B cell (primary cell): ENCODE results near the gene FHDC1. TPM values are rescaled to one million over a fixed set of nuclear protein-coding genes. Genes with fewer than 3 reads are reported as not detected.

Experiments used
- ATAC-seq: fragments of 200-7000 bp; cut with Tn5 transposase; one replicate; pipeline ENCODE4 v1.10.0; 2021; ENCODE audit warnings: low read depth, mild to moderate bottlenecking, moderate number of reproducible peaks, moderate library complexity
- CTCF ChIA-PET: fragments of 350-600 bp; sonication (Branson Sonifier 250); formaldehyde crosslinking; loops from one replicate; lab custom pipeline; 2021; ENCODE audit warnings: antibody characterized with exemption, inconsistent platforms; lab: Charles Lee
- POLR2A ChIA-PET: fragments of 350-600 bp; sonication (Branson Sonifier 250); formaldehyde crosslinking; loops from one replicate; lab custom pipeline; 2021; ENCODE audit warnings: antibody characterized with exemption; lab: Charles Lee
- DNase-seq: peaks from one replicate; pipeline ENCODE4 v3.0.0; 2013
- H2AFZ ChIP-seq: 2 replicates; pipeline ENCODE4 v1.6.1; 2012; ENCODE audit warnings: mild to moderate bottlenecking, low read depth, low read length; ENCODE audit not compliant: insufficient read depth, poor library complexity, severe bottlenecking
- H3K27ac ChIP-seq, 2 donors: 1 replicate in 1 of 2; 2 replicates in 1 of 2; pipeline ENCODE4 v1.5.1; 2012 to 2013; ENCODE audit warnings: low read length in 2 of 2, mild to moderate bottlenecking in 2 of 2, moderate library complexity in 1 of 2
- H3K27me3 ChIP-seq, 4 experiments: fragments of 200-600 bp in 1 of 4; sonication (generic) in 1 of 4; replicated peaks in 1 of 4; 1 replicate in 2 of 4; 2 replicates in 2 of 4; pipeline versions ENCODE4 v1.6.1 to v1.7.0; 2013 to 2016; ENCODE audit warnings: low read length in 3 of 4, mild to moderate bottlenecking in 2 of 4, mixed read lengths in 1 of 4, moderate library complexity in 1 of 4; ENCODE audit not compliant: insufficient read depth in 4 of 4, control insufficient read depth in 3 of 4; ENCODE audit errors: control extremely low read depth in 1 of 4
- H3K36me3 ChIP-seq, 2 experiments: replicated peaks in 1 of 2; 1 replicate in 1 of 2; 2 replicates in 1 of 2; pipeline versions ENCODE4 v1.6.1 to v1.7.1; 2013; ENCODE audit warnings: low read length in 1 of 2; ENCODE audit not compliant: insufficient read depth in 2 of 2, control insufficient read depth in 1 of 2; ENCODE audit errors: control extremely low read depth in 1 of 2, extremely low read depth in 1 of 2
- H3K4me1 ChIP-seq, 2 donors: fragments of 200-600 bp in 1 of 2; sonication (generic) in 1 of 2; 1 replicate in 1 of 2; 2 replicates in 1 of 2; pipeline versions ENCODE4 v1.5.1 to v1.6.1; 2013 to 2017; ENCODE audit warnings: low read length in 2 of 2; ENCODE audit not compliant: control insufficient read depth in 2 of 2, insufficient read depth in 2 of 2
- H3K4me2 ChIP-seq: replicated peaks from 2 replicates; pipeline ENCODE3; 2012; ENCODE audit warnings: mild to moderate bottlenecking, low read depth, low read length; ENCODE audit not compliant: poor library complexity, severe bottlenecking
- H3K4me3 ChIP-seq, 5 experiments: fragments of 200-600 bp in 1 of 5; sonication (generic) in 1 of 5; 1 replicate in 3 of 5; 2 replicates in 2 of 5; pipeline versions ENCODE4 v1.5.1 to v1.7.0; 2011 to 2016; ENCODE audit warnings: low read length in 4 of 5, mild to moderate bottlenecking in 4 of 5, low read depth in 2 of 5, control low read depth in 1 of 5, moderate library complexity in 1 of 5; ENCODE audit not compliant: insufficient read depth in 1 of 5; ENCODE audit errors: control extremely low read depth in 1 of 5, extremely low read depth in 1 of 5
- H3K79me2 ChIP-seq: fragments of 200-600 bp; sonication (generic); one replicate; pipeline ENCODE4 v1.6.0; 2016; ENCODE audit warnings: low read length; ENCODE audit not compliant: control insufficient read depth, insufficient read depth
- H3K9ac ChIP-seq: fragments of 200-600 bp; sonication (generic); 2 replicates; pipeline ENCODE4 v1.6.1; 2017; ENCODE audit warnings: mild to moderate bottlenecking, low read length, moderate library complexity
- H3K9me3 ChIP-seq, 3 donors: one replicate each; pipeline versions ENCODE4 v1.6.1 to v1.7.1; 2013; ENCODE audit warnings: low read length in 2 of 3; ENCODE audit not compliant: control insufficient read depth in 2 of 3, insufficient read depth in 1 of 3; ENCODE audit errors: control extremely low read depth in 1 of 3
- H4K20me1 ChIP-seq: 2 replicates; pipeline ENCODE4 v1.6.0; 2012; ENCODE audit warnings: mild to moderate bottlenecking, low read length; ENCODE audit not compliant: insufficient read depth, control insufficient read depth, poor library complexity, severe bottlenecking
- H3K27ac Mint-ChIP-seq: one replicate; pipeline ENCODE4 v1.8.0; 2021; ENCODE audit warnings: mixed read lengths
- H3K27me3 Mint-ChIP-seq: one replicate; pipeline ENCODE4 v1.8.0; 2021; ENCODE audit warnings: mixed read lengths
- H3K4me1 Mint-ChIP-seq: one replicate; pipeline ENCODE4 v1.8.0; 2021; ENCODE audit warnings: mixed read lengths
- H3K4me3 Mint-ChIP-seq: one replicate; pipeline ENCODE4 v1.8.0; 2021; ENCODE audit warnings: mixed read lengths
- H3K9me3 Mint-ChIP-seq: one replicate; pipeline ENCODE4 v1.8.0; 2022; ENCODE audit warnings: mixed read lengths; ENCODE audit not compliant: insufficient read depth
- EZH2 ChIP-seq: IDR thresholded peaks from 2 replicates; pipeline ENCODE4 v1.6.1; 2012; ENCODE audit warnings: borderline replicate concordance, low read depth, mild to moderate bottlenecking, moderate library complexity, low read length; ENCODE audit not compliant: insufficient read depth, poor library complexity, severe bottlenecking
- WGBS: methylation state at CpG from one replicate; pipeline ENCODE4 v1.1.5; 2013; ENCODE audit warnings: missing lambda C conversion rate; ENCODE audit not compliant: insufficient coverage; 5-methylcytosine and 5-hydroxymethylcytosine counted together
- intact Hi-C: fragments of 100-400 bp; cut with micrococcal nuclease; formaldehyde crosslinking; loops from one replicate; pipeline ENCODE4 v1.10.0; 2022
- polyA plus RNA-seq: library from polyadenylated mRNA; depleted of rRNA; stranded (reverse); fragments of >200 nt; gene quantifications from 2 replicates; pipeline ENCODE4 v1.2.3, GENCODE V29; 2012
- total RNA-seq, 2 donors: library from RNA; stranded (reverse); fragments of 120-200 nt in 1 of 2; gene quantifications; 1 replicate in 1 of 2; 2 replicates in 1 of 2; pipeline versions ENCODE4 v1.2.3 to v1.2.4, GENCODE V29; 2013 to 2022
- TF ChIP-seq, protein P1 (sequence below): fragments of 200-600 bp; IDR thresholded peaks from one replicate; pipeline ENCODE4 v1.8.0; 2022; ENCODE audit warnings: antibody characterized with exemption, mild to moderate bottlenecking

Gene FHDC1
- total and polyA plus RNA-seq, 2 donors (not counting 1 experiment from before 2014, with no cell fraction given) = 0.13 to 0.57 TPM

DNA sequence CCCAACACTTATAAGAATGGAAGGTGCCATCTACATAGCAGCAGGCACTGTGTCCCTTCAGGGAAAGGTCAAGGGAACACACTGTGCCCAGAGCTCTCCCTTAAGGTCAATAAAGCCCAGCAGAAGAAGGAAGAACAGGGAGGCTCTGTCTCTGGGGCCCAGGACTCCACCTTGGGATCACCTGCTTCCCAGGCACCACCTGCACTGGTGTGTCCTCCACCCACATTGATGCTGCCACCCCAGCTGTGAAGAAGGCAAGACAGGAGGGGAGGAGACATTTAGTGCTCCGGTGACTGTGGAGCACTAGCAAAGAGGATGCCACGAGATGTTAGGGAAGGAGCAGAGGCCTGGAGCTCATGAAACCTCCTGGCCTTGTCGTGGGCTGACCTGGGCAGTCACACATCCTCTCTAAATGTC lies 53.4 kb downstream of the FHDC1 start:
- H3K4me1 ChIP-seq = no peaks in the 10 kb centered on the region
- H3K9me3 ChIP-seq = no peaks in the 10 kb centered on the region
- Mint-ChIP-seq H3K4me3 (no peak overlapping the region), H3K27ac (no peak overlapping the region), H3K4me1 (peaks cover 3% of the 10 kb centered on the region), H3K9me3 (no peaks in the 10 kb centered on the region), H3K27me3 (peaks cover 5% of the 10 kb centered on the region)
- no peak overlapping the region for H3K27ac ChIP-seq
- no peak for TF ChIP-seq EZH2
- TF ChIP-seq, protein P1, sequence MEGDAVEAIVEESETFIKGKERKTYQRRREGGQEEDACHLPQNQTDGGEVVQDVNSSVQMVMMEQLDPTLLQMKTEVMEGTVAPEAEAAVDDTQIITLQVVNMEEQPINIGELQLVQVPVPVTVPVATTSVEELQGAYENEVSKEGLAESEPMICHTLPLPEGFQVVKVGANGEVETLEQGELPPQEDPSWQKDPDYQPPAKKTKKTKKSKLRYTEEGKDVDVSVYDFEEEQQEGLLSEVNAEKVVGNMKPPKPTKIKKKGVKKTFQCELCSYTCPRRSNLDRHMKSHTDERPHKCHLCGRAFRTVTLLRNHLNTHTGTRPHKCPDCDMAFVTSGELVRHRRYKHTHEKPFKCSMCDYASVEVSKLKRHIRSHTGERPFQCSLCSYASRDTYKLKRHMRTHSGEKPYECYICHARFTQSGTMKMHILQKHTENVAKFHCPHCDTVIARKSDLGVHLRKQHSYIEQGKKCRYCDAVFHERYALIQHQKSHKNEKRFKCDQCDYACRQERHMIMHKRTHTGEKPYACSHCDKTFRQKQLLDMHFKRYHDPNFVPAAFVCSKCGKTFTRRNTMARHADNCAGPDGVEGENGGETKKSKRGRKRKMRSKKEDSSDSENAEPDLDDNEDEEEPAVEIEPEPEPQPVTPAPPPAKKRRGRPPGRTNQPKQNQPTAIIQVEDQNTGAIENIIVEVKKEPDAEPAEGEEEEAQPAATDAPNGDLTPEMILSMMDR = no peak
- POLR2A ChIA-PET = no interaction called here
- H3K4me3 ChIP-seq = no peak overlapping the region
- H4K20me1 ChIP-seq = no peaks in the 10 kb centered on the region
- intact Hi-C loops = no loop called here
- DNase-seq (no peak), ATAC-seq (no peak)
- H3K79me2 ChIP-seq = no peaks in the 10 kb centered on the region
- H3K27me3 ChIP-seq = peaks cover 0 to 3% (median 0%) of the 10 kb centered on the region in 4 experiments
- no peak overlapping the region for H3K9ac ChIP-seq
- H2AFZ ChIP-seq = no peak overlapping the region
- CTCF ChIA-PET = no interaction called here
- no peaks in the 10 kb centered on the region for H3K36me3 ChIP-seq
- WGBS = 73% methylated on average over 2 of the region's 3 CpGs
- no peak overlapping the region for H3K4me2 ChIP-seq

DNA sequence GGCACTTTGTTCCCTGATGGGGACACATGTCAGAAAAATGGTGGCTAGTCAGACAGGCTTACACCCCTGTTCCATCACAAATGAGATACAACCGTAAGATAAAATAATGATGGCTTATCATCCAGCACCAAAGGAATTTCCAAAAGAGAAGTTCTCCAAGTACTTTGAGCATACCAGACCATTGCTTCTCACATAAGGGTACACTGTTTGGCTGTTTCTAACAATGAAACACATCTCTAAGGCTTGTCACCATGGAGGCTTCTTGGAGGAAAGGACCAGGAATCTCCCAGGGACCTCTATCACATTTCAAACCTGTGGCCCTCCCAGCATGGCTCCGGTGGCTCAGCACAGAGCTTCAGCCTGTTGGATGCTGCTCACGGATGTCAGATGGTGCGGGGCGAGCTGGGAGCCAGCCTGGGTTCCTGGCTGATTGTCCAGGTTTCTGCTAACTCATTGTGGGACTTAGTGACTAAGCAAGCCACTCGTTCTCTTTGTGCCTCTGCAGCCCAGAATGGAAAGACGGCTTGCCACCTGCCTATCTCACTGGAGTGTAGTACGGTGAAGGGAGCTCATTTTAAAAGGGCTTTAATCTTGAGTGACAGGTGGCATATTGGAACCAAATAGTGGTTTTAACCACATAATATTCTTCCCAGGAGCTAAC lies 54.5 kb downstream of the FHDC1 start:
- H3K4me3 Mint-ChIP-seq = no peak overlapping the region
- CTCF ChIA-PET = no interaction called here
- no peaks in the 10 kb centered on the region for H3K36me3 ChIP-seq

More for the DNA sequence above, 54.5 kb downstream of the FHDC1 start:
- TF ChIP-seq, protein P1 = no peak
- TF ChIP-seq EZH2 = no peak
- H3K27ac ChIP-seq = no peak overlapping the region
- Mint-ChIP-seq H3K9me3 (no peaks in the 10 kb centered on the region), H3K27ac (no peak overlapping the region), H3K4me1 (peaks cover 3% of the 10 kb centered on the region), H3K27me3 (peaks cover 14% of the 10 kb centered on the region)
- no peaks in the 10 kb centered on the region for H3K79me2 ChIP-seq
- H3K4me2 ChIP-seq = no peak overlapping the region
- POLR2A ChIA-PET = no interaction called here
- H3K4me1 ChIP-seq = no peaks in the 10 kb centered on the region
- no peak for ATAC-seq
- peaks cover 0 to 3% (median 0%) of the 10 kb centered on the region in 4 experiments for H3K27me3 ChIP-seq
- H3K9ac ChIP-seq = no peak overlapping the region
- intact Hi-C loops = no loop called here
- DNase-seq = no peak
- 37% methylated on average over 7 of the region's 8 CpGs for WGBS
- no peaks in the 10 kb centered on the region for H3K9me3 ChIP-seq
- no peaks in the 10 kb centered on the region for H4K20me1 ChIP-seq
- H2AFZ ChIP-seq = no peak overlapping the region
- no peak overlapping the region for H3K4me3 ChIP-seq
